K562 treated with DMSO at 1 percent for 24 hours (cell line): ENCODE data around the gene RBBP7. TPM values are rescaled to one million over a fixed set of nuclear protein-coding genes. Genes with fewer than 3 reads are reported as not detected.

Experiments used
- total RNA-seq: library from RNA; unstranded; fragments of 300-600 nt; gene quantifications from 2 replicates; pipeline ENCODE4 v1.2.3, GENCODE V29; 2022; ENCODE audit warnings: low read depth; ENCODE audit not compliant: insufficient read depth

RBBP7 gene
- 95.6 and 105 TPM in 2 replicates for total RNA-seq

GRCh38 chrX:16870095-16870861, at the start of gene RBBP7:
RBBP7 (minus strand) TSS chrX:16870362; CDS start chrX:16870053, 309 bp downstream.

Other genes starting within 250 kb of the RBBP7 start
- not detected in 2 replicates for gene S100G, start 220.2 kb downstream of the RBBP7 start, total RNA-seq
- gene CTPS2, start 157.7 kb downstream of the RBBP7 start, total RNA-seq: 9.4 and 10.5 TPM in 2 replicates
- gene SYAP1, start 150.8 kb downstream of the RBBP7 start, total RNA-seq: 15.8 and 17.2 TPM in 2 replicates
- 9.5 and 11.0 TPM in 2 replicates for gene TXLNG, start 83.9 kb downstream of the RBBP7 start, total RNA-seq
- 0.49 and 1.2 TPM in 2 replicates for gene REPS2, start 76.3 kb upstream of the RBBP7 start, total RNA-seq